K562 (cell line): Measurements from ENCODE around the gene CHML. TPM values are rescaled to one million over a fixed set of nuclear protein-coding genes. Genes with fewer than 3 reads are reported as not detected.
A peak's percentile ranks its signal among the peaks of the same experiment; 100 is the strongest.

Source experiments
- AFF4 ChIP-seq: sonication (generic); formaldehyde crosslinking; IDR thresholded peaks from 2 replicates; pipeline ENCODE4 v1.8.0; 2023; ENCODE audit warnings: mild to moderate bottlenecking, missing genetic modification reagents
- BRD9 ChIP-seq: fragments of 450-650 bp; IDR thresholded peaks from 2 replicates; pipeline ENCODE4 v1.6.1; 2018; ENCODE audit warnings: low read depth; ENCODE audit not compliant: partially characterized antibody
- MGA ChIP-seq: fragments of 450-650 bp; IDR thresholded peaks from 2 replicates; pipeline ENCODE4 v1.6.1; 2016; ENCODE audit warnings: mild to moderate bottlenecking, moderate library complexity
- NUFIP1 ChIP-seq: fragments of 450-650 bp; IDR thresholded peaks from 2 replicates; pipeline ENCODE4 v1.6.1; 2018; ENCODE audit not compliant: partially characterized antibody
- ZNF609 ChIP-seq: sonication (generic); formaldehyde crosslinking; IDR thresholded peaks from 2 replicates; pipeline ENCODE4 v1.8.1; 2023; ENCODE audit warnings: missing genetic modification reagents, mild to moderate bottlenecking, borderline replicate concordance
- polyA plus RNA-seq, 8 experiments: library from polyadenylated mRNA; depleted of rRNA in 4 of 8; stranded (reverse) in 5 of 8; unstranded in 3 of 8; fragments of >200 nt; fragmentation: Nextera tagmentation in 2 of 8; fragmentation: Illumina TruSeq in 1 of 8; extraction: Ambion mirVana in 2 of 8; extraction: Trizol in 1 of 8; gene quantifications; 2 replicates each; pipeline versions ENCODE4 v1.2.1 to v1.2.3, GENCODE V29; 2011 to 2014; ENCODE audit warnings: inconsistent platforms in 1 of 8, missing spikeins in 1 of 8
- total RNA-seq, 7 experiments: library from RNA; depleted of rRNA in 6 of 7; stranded (reverse); fragments of >200 nt in 6 of 7; fragmentation: Illumina TruSeq in 2 of 7; extraction: Trizol in 2 of 7; gene quantifications; 2 replicates each; pipeline versions ENCODE4 v1.2.1 to v1.2.3, GENCODE V29; 2011 to 2021; ENCODE audit warnings: low replicate concordance in 1 of 7

The CHML gene
- total and polyA plus RNA-seq, 9 of the 15 experiments (the other 6 are each of a cell fraction or from before 2014, with no cell fraction given): 13.0 to 88.3 (median 62.8) TPM

GRCh38 chr1:241640149-241640866 is at the start of gene CHML, which contains the start of gene OPN3 (continued):
- peak; percentile 89 for TF ChIP-seq MGA
- TF ChIP-seq BRD9: peak; percentile 35
- TF ChIP-seq AFF4 (CRISPR knock-in tag): peak; percentile 79; the same call in 1 of the 2 replicates
- TF ChIP-seq NUFIP1: peak; percentile 24
- TF ChIP-seq ZNF609 (CRISPR knock-in tag): no peak
